ENCODE data around the gene SHISA9. TPM values are rescaled to one million over a fixed set of nuclear protein-coding genes. Genes with fewer than 3 reads are reported as not detected.

SHISA9 gene
- total RNA-seq, 4 donors from 2014 or later = not detected

DNA sequence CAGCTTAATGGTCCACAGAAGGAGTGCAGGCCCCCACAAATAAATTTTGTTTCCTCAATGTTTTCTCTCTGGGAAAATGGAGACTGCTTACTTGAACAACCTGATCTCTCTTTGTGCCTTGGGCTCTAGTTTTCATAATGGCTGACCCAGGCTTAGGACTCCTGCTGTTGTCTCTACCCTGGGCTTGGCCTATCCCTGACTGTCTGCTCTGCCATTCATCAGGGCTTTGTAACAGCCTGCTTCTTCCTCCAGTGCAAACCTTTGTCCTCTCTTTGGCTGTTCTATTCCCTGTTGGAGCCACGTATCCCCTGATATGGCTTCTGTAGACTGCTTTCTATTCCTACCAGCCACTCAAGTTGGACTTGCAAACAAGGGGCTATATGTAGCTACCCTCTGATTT, 139.8 kb downstream of the SHISA9 start:
- in situ Hi-C loops (cut with MboI; ENCODE audit: low sequenced_read_pairs in 4 of 4) = loop anchor here in 1 of 4 donors (25.0 kb wide), 2 partner anchors 96 to 104 kb away; no protein-coding TSS in a partner anchor
- H3K4me3 ChIP-seq = no peak overlapping the region
- H3K36me3 ChIP-seq = no peaks in the 10 kb centered on the region
- H3K9me3 ChIP-seq = no peaks in the 10 kb centered on the region
- H3K27me3 ChIP-seq = no peaks in the 10 kb centered on the region
- no peaks in the 10 kb centered on the region for H3K4me1 ChIP-seq
- intact Hi-C loops (cut with DNase I; ENCODE audit: low total_unique reads) = no loop called here
- DNase-seq (no peak), ATAC-seq (no peak)
- H3K27ac ChIP-seq = no peak overlapping the region
- TF ChIP-seq POLR2A (IDR thresholded peaks at IDR 0.05) = no peak
- TF ChIP-seq, protein P1, sequence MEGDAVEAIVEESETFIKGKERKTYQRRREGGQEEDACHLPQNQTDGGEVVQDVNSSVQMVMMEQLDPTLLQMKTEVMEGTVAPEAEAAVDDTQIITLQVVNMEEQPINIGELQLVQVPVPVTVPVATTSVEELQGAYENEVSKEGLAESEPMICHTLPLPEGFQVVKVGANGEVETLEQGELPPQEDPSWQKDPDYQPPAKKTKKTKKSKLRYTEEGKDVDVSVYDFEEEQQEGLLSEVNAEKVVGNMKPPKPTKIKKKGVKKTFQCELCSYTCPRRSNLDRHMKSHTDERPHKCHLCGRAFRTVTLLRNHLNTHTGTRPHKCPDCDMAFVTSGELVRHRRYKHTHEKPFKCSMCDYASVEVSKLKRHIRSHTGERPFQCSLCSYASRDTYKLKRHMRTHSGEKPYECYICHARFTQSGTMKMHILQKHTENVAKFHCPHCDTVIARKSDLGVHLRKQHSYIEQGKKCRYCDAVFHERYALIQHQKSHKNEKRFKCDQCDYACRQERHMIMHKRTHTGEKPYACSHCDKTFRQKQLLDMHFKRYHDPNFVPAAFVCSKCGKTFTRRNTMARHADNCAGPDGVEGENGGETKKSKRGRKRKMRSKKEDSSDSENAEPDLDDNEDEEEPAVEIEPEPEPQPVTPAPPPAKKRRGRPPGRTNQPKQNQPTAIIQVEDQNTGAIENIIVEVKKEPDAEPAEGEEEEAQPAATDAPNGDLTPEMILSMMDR (IDR thresholded peaks at IDR 0.05 in 4 of 5, conservative IDR thresholded peaks at IDR 0.05 in 1 of 5) = no peak

DNA sequence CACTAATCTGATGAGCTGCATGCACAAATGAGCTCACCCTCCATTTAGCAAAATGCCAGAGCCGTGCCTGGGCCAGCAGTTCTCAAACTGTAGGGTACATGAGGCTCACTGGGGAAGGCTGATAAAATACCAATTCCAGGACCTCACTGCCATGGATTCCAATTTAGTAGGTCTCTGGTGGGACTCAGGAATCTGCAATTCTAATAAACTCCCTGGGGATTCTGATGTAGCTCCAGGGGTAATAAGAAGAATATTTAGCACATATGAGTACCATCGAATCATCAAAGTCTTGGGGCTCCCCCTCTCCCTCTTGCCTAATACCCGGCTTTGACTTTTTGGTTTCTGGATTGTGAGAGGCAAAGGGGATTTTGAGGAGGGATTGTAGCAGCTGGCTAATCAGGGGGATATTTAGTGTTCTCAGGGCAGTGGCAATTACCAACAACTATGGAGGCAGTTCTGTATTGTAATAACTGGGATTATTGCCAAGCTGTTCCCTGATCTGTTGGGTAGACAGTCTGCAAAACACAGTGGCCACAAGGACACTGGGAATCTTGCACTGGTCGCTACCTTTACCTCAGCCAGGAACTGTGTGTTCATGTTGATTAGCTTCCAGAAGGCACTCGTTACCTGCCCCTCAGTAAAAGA, 140.4 kb downstream of the SHISA9 start:
- DNase-seq = no peak
- H3K9me3 ChIP-seq = no peaks in the 10 kb centered on the region
- no peak overlapping the region for H3K27ac ChIP-seq
- H3K4me1 ChIP-seq = no peaks in the 10 kb centered on the region
- in situ Hi-C loops (cut with MboI; ENCODE audit: low sequenced_read_pairs in 4 of 4) = loop anchor here in 1 of 4 donors (25.0 kb wide), 2 partner anchors 96 to 104 kb away; no protein-coding TSS in a partner anchor
- TF ChIP-seq, protein P1 (IDR thresholded peaks at IDR 0.05 in 4 of 5, conservative IDR thresholded peaks at IDR 0.05 in 1 of 5) = no peak
- TF ChIP-seq POLR2A (IDR thresholded peaks at IDR 0.05) = no peak
- H3K36me3 ChIP-seq = no peaks in the 10 kb centered on the region
- no peaks in the 10 kb centered on the region for H3K27me3 ChIP-seq
- intact Hi-C loops (cut with DNase I; ENCODE audit: low total_unique reads) = no loop called here
- no peak overlapping the region for H3K4me3 ChIP-seq
- no peak for ATAC-seq

DNA sequence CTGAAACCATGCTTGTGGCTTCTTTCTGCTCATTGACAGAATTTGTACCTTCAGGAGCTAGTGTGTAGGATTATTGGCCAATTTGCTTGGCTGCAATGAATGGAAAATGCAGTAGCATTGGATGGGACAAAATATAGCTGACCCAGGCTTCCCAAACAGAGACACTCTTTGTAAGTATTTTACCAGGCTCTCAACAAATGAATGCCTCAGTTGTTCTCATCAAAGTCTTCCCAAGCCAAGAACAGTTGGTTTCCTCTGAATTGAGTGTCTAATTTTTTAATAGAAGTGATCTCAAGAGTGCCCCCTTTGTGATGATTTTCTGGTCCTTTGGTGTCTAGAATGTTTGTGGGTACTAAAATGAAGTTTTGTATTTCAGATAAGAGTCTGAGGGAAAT, 140.9 kb downstream of the SHISA9 start:
- no peak for DNase-seq
- H3K4me1 ChIP-seq = no peaks in the 10 kb centered on the region
- intact Hi-C loops (cut with DNase I; ENCODE audit: low total_unique reads) = no loop called here
- no peak overlapping the region for H3K27ac ChIP-seq
- no peak for ATAC-seq
- H3K27me3 ChIP-seq = no peaks in the 10 kb centered on the region
- H3K4me3 ChIP-seq = no peak overlapping the region
- in situ Hi-C loops (cut with MboI; ENCODE audit: low sequenced_read_pairs in 4 of 4) = loop anchor here in 1 of 4 donors (25.0 kb wide), 2 partner anchors 95 to 105 kb away; no protein-coding TSS in a partner anchor
- TF ChIP-seq, protein P1 (IDR thresholded peaks at IDR 0.05 in 4 of 5, conservative IDR thresholded peaks at IDR 0.05 in 1 of 5) = no peak
- no peak for TF ChIP-seq POLR2A (IDR thresholded peaks at IDR 0.05)
- H3K9me3 ChIP-seq = no peaks in the 10 kb centered on the region
- H3K36me3 ChIP-seq = no peaks in the 10 kb centered on the region

DNA sequence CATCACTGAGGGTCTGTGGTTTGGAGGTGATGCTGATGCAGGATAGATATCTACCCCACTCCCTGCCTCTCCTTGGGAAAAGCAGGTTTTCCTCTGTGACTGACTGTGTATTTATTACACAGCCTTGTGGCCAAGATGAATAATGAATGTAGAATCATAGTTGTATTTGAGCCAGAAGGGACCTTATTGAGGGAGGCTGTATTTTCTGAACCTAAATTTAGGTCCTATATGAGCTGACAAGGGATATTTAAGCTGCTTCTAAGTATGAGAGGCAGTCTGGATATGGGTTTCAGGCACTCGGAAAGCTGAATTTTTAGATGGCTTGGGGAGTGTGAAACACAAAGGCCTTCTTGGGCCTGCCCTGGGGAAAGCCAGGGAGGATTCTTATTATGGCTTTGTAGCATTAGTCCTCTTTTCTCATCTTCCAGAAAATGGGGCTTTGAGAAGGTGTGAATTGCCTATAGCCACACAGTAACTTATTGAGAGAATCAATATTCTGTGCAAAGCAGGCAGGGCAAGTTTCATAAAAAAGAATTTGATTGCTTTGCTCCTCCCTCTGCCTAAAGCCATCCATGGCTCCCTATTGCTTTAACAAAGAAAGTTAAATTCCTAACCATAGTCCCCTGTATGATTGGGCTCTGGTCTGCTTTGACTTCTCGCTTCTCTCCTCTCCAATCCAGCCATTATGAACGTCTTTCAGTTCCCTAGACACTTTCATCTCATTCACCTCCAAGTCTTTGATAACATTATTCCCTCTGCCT, 144.8 kb downstream of the SHISA9 start:
- Histone ChIP-seq H3K9me3 (no peaks in the 10 kb centered on the region), H3K27me3 (no peaks in the 10 kb centered on the region), H3K4me1 (no peaks in the 10 kb centered on the region), H3K4me3 (no peak overlapping the region), H3K27ac (no peak overlapping the region), H3K36me3 (no peaks in the 10 kb centered on the region)
- DNase-seq (no peak), ATAC-seq (no peak)
- TF ChIP-seq, protein P1 (IDR thresholded peaks at IDR 0.05 in 4 of 5, conservative IDR thresholded peaks at IDR 0.05 in 1 of 5) = no peak
- no peak for TF ChIP-seq POLR2A (IDR thresholded peaks at IDR 0.05)
- in situ Hi-C loops (cut with MboI; ENCODE audit: low sequenced_read_pairs in 4 of 4) (loop anchor here in 1 of 4 donors (25.0 kb wide), 2 partner anchors 91 to 109 kb away; no protein-coding TSS in a partner anchor), intact Hi-C loops (cut with DNase I; ENCODE audit: low total_unique reads) (no loop called here)
